GM13977 (cell line): ENCODE results near the gene SALL1.

Experiments
- DNase-seq: peaks from one replicate; pipeline ENCODE4 v3.0.0; 2012; ENCODE audit warnings: low spot score
- in situ Hi-C: fragments of 300-500 bp; cut with MboI; formaldehyde crosslinking; loops from one replicate; pipeline ENCODE4 v1.12.0; 2022; ENCODE audit warnings: low sequenced_read_pairs, low pct_unique_long_range_greater_than_20kb, mixed read lengths, inconsistent platforms; ENCODE audit not compliant: unreplicated experiment
- TF ChIP-seq, protein P1 (sequence below): IDR thresholded peaks from 2 replicates; pipeline ENCODE4 v1.5.1; 2012; ENCODE audit warnings: mild to moderate bottlenecking, control low read depth; ENCODE audit not compliant: insufficient read depth; ENCODE audit errors: extremely low read depth, missing control alignments

SALL1 gene

DNA sequence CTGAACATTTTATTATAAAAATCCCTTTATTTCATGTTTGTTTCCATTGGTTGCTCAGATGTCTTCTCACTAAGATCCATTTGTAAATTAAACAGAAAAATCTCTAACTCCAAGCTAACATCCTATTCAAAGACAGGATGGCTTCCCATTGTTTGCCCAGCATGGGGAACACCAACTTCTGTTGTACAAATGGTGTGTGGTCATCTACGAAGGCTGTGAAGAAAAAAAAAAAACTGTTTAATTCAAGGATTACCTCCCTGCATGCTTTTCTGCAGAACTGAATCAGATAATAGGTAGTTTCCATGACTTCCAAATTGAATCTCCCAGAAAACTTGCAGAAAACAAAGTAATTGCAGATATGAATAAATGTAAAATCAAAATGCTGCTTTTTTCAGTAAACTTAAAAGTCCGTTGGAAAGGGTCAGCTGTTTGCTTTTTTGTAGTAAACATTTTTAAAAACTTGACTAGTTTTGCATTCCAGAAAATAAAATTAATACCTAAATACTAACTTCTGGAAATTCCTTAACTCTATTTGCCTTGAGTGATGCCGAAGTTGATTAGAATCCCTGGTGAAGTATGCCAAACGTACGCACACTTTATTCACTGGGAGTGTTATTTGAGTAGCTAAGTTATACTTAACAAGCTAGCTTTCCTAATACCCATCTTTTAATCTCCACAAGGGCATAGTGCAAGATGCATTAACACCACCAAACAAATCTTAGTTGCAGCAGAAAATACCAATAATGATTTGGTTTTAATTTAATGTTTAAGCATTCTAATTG is 7.7 kb downstream of the SALL1 start:
- DNase-seq = no peak
- TF ChIP-seq, protein P1, sequence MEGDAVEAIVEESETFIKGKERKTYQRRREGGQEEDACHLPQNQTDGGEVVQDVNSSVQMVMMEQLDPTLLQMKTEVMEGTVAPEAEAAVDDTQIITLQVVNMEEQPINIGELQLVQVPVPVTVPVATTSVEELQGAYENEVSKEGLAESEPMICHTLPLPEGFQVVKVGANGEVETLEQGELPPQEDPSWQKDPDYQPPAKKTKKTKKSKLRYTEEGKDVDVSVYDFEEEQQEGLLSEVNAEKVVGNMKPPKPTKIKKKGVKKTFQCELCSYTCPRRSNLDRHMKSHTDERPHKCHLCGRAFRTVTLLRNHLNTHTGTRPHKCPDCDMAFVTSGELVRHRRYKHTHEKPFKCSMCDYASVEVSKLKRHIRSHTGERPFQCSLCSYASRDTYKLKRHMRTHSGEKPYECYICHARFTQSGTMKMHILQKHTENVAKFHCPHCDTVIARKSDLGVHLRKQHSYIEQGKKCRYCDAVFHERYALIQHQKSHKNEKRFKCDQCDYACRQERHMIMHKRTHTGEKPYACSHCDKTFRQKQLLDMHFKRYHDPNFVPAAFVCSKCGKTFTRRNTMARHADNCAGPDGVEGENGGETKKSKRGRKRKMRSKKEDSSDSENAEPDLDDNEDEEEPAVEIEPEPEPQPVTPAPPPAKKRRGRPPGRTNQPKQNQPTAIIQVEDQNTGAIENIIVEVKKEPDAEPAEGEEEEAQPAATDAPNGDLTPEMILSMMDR = no peak
- in situ Hi-C loops = no loop called here

DNA sequence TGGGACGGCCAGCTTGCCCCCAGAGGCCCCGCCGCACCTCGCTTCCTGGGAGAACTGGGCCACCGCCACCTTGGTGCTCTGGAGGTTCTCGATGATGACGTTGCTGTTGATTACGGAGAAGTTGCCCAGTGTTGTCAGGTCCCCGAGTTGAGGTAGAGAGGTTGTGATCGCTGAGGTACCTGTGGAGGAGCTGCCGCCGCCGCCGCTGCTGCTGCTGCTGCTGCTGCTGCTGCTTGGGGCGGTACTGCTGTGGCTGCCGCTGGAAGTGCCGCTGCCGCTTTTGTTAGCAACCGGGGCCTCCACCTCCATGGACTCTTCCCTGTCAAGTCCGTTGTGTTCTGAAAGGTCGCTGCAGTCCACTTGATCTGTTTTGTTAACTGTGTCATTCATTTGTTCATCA is 9.5 kb downstream of the SALL1 start:
- TF ChIP-seq, protein P1 = no peak
- in situ Hi-C loops = no loop called here
- DNase-seq = no peak

DNA sequence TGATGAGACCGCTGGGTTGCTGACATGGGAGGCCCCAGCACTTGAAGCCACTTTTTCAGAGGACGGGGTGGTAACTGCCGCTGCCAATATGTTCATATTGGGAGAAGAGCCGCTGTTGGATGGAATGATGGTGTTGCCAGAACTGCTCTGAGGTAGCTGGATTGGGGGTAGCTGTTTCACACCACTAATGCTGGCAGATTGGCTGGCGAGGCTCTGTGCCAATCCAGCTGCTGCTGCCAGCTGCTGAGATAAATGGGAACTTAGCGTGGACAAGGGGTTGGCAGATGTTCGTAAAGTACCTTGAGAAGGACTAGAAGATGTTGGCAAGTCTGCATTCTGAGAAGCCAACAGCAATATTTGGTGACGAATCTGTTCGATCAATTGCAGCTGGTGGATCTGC is 10.0 kb downstream of the SALL1 start:
- in situ Hi-C loops = no loop called here
- TF ChIP-seq, protein P1 = no peak
- no peak for DNase-seq

DNA sequence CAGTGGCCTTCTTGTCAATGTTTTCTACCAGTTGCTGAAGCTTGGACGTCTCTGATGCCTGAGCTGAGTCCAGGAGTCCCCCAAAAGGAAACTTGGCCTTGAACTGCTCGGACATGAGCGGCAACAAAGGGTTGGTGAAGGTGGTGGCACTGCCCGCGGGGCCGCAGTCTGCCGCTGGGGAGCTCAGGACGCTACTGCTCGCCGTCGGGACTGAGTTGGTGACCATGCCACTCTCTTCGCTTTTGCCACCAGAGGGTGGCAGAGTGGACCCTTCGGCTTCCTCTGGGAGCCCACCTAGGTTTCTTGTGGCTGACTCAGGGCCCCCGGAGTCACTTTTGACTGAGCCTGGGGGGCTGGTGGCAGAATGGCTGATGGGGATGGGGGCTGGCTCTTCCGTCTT is 11.0 kb downstream of the SALL1 start:
- no peak for DNase-seq
- in situ Hi-C loops = no loop called here
- TF ChIP-seq, protein P1 = no peak

DNA sequence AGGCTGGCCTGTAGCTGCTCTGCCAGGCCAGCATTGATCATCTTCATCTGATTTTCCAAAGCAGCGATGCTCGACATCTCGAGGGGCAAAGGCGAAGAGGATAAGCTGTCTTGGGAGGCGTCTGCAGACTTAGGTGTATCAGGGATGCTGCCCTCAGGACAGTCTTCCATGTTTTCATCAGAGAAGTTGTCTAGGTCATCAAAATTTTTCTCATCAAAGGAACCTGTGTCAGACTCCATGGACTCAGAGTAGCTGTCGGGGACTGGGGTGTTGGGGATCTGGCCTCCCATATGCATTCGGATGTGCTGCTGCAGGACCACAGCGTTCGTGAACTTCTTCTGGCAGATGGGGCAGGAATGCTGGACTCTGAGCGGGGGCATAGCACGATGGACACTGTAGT is 11.5 kb downstream of the SALL1 start:
- TF ChIP-seq, protein P1 = no peak
- DNase-seq = no peak
- in situ Hi-C loops = no loop called here

DNA sequence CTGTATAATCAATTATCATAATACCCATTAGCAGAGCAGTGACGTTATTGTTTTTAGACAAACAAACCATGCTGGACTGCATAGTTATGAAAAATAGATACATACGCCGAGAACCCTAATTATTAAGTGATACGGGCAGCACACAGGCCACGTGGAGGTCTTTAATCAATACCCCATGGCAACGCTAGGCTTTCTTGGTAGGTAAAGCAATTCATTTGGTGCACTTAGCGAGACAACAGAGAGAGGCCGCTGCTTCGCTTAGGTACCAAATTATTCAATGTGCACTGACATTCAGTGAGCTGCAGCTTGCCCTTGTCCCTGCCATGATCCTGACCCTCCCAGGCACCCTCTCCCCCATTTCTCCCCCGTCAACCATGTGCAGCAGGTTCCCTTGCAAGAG is 12.9 kb downstream of the SALL1 start:
- no peak for DNase-seq
- in situ Hi-C loops = no loop called here
- TF ChIP-seq, protein P1 = no peak
